HG03280 (cell line): ENCODE results near the gene DGCR2.
"Not testable (repeated sequence)": the region's sequence is repeated elsewhere in the genome, so short reads cannot be mapped to it uniquely, and the experiment has no call there.

Experiments
- ATAC-seq: cut with Tn5 transposase; IDR thresholded peaks from one replicate; pipeline ENCODE4 v1.9.1; 2021; ENCODE audit warnings: mild to moderate bottlenecking, moderate library complexity; ENCODE audit not compliant: unreplicated experiment

Gene DGCR2

DNA sequence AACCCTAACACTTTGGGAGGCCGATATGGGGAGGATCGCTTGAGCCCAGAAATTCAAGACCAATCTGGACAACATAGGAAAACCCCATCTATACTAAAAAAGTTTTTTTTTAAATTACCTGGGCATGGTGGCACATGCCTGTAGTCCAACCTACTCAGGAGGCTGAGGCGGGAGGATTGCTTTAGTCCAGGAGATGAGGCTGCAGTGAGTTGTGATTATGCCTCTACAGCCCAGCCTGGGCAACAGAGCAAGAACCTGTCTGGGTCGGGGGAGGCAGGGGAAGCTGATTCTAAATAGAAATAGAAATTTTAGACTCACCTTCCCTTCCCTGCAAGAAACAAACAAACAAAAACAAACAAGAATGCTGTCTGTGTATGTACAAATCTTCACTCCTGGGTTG is 133.3 kb downstream of the DGCR2 start:
- ATAC-seq: no peak

DNA sequence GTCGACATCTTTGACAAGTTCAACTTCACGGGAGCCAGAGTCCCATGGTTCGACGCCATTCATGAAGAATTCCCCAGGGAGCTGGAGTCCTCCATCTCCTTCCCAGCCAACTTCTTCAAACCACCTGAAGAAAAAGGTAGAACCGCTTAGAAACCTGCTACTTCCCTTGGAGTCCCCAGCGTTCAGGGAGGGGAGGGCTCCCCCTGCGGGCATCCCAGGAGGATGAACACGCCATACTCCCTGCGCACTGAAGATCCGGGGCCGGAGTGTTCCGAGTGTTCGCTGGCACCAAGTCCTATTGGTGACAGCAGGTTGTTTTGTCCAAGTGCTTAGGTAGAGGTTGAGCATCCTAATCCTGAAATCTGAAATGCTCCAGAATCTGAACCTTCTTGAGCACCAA is 134.4 kb downstream of the DGCR2 start:
- ATAC-seq: no peak

DNA sequence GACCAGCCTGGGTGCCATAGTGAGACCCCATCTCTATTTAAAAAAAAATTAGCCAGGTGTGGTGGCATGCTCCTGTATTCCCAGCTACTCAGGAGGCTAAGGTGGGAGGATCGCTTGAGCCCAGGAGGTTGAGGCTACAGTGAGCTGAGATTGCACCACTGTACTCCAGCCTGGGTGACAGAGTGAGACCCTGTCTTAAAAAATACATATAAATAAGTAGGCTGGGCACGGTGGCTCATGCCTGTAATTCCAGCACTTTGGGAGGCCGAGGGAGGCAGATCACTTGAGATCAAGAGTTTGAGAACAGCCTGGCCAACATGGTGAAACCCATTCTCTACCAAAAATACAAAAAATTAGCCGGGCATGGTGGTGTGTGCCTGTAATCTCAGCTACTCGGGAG is 135.1 kb downstream of the DGCR2 start:
- ATAC-seq: not testable (repeated sequence)
